ENCODE results near the gene SCAANT1.

Gene SCAANT1

DNA sequence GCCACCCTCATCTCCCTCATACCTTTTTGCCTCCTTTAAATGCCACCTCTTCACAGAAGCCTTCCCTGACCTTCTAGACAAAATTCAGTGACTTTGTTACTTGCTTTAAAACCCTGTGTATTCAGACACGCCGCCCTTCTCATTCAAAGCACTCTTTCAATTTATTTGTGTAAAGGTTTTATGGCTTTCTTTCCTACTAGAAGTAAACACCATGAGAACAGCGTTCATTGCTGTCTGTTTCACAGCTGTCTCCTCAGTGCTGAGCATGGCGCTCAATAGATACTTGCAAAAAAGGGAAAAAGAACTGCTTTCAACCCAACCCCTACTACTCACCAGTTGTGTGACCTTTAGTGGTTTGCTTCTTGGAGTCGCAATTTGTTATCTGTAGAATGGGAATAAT is 31.5 kb downstream of the SCAANT1 start:
- Histone ChIP-seq H3K27me3 (ENCODE audit: low read length) (no peaks in the 10 kb centered on the region), H3K9me3 (ENCODE audit: insufficient read depth, low read length) (no peaks in the 10 kb centered on the region), H3K9me2 (replicated peaks; ENCODE audit: insufficient read depth, low read length) (no peaks in the 10 kb centered on the region), H3K9ac (ENCODE audit: low read length) (no peak overlapping the region), H3K27ac (ENCODE audit: low read depth, low read length) (no peak overlapping the region), H3K4me3 (ENCODE audit: insufficient read depth, low read length, poor library complexity, severe bottlenecking) (no peak overlapping the region), H3K79me2 (ENCODE audit: insufficient read depth, low read length) (peaks cover 93% of the 10 kb centered on the region), H3F3A (ENCODE audit: insufficient read depth) (no peaks in the 10 kb centered on the region), H3K4me2 (ENCODE audit: low read depth, low read length, poor library complexity, severe bottlenecking) (no peak overlapping the region), H4K20me1 (ENCODE audit: low read depth, low read length) (peaks cover 19% of the 10 kb centered on the region), H2AFZ (ENCODE audit: low read depth, low read length, severe bottlenecking) (no peak overlapping the region), H3K36me3 (ENCODE audit: low read length) (no peaks in the 10 kb centered on the region)
- TF ChIP-seq, protein P1, sequence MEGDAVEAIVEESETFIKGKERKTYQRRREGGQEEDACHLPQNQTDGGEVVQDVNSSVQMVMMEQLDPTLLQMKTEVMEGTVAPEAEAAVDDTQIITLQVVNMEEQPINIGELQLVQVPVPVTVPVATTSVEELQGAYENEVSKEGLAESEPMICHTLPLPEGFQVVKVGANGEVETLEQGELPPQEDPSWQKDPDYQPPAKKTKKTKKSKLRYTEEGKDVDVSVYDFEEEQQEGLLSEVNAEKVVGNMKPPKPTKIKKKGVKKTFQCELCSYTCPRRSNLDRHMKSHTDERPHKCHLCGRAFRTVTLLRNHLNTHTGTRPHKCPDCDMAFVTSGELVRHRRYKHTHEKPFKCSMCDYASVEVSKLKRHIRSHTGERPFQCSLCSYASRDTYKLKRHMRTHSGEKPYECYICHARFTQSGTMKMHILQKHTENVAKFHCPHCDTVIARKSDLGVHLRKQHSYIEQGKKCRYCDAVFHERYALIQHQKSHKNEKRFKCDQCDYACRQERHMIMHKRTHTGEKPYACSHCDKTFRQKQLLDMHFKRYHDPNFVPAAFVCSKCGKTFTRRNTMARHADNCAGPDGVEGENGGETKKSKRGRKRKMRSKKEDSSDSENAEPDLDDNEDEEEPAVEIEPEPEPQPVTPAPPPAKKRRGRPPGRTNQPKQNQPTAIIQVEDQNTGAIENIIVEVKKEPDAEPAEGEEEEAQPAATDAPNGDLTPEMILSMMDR (IDR thresholded peaks at IDR 0.05; ENCODE audit: insufficient read depth, low read length, poor library complexity, severe bottlenecking), result no peak
- TF ChIP-seq EZH2phosphoT487 (conservative IDR thresholded peaks at IDR 0.05; ENCODE audit: low read length), result no peak

- Histone ChIP-seq H3K9me2 (replicated peaks; ENCODE audit: insufficient read depth, low read length) (no peaks in the 10 kb centered on the region), H3K9me3 (ENCODE audit: insufficient read depth, low read length) (no peaks in the 10 kb centered on the region), H2AFZ (ENCODE audit: low read depth, low read length, severe bottlenecking) (no peak overlapping the region), H3K9ac (ENCODE audit: low read length) (no peak overlapping the region), H3K79me2 (ENCODE audit: insufficient read depth, low read length) (peaks cover 98% of the 10 kb centered on the region), H3K4me3 (ENCODE audit: insufficient read depth, low read length, poor library complexity, severe bottlenecking) (no peak overlapping the region), H3K4me2 (ENCODE audit: low read depth, low read length, poor library complexity, severe bottlenecking) (no peak overlapping the region), H3K27me3 (ENCODE audit: low read length) (no peaks in the 10 kb centered on the region), H3K27ac (ENCODE audit: low read depth, low read length) (no peak overlapping the region), H3K36me3 (ENCODE audit: low read length) (no peaks in the 10 kb centered on the region), H4K20me1 (ENCODE audit: low read depth, low read length) (peaks cover 20% of the 10 kb centered on the region), H3F3A (ENCODE audit: insufficient read depth) (no peaks in the 10 kb centered on the region)
- TF ChIP-seq, protein P1 (IDR thresholded peaks at IDR 0.05; ENCODE audit: insufficient read depth, low read length, poor library complexity, severe bottlenecking), result no peak
- TF ChIP-seq EZH2phosphoT487 (conservative IDR thresholded peaks at IDR 0.05; ENCODE audit: low read length), result no peak
Observed at GRCh38 chr3:63878394-63879060, 33.7 kb downstream of the SCAANT1 start.

GRCh38 chr3:63877737-63878393 is 34.3 kb downstream of the SCAANT1 start:
- TF ChIP-seq, protein P1 (IDR thresholded peaks at IDR 0.05; ENCODE audit: insufficient read depth, low read length, poor library complexity, severe bottlenecking), result no peak
- no peak for TF ChIP-seq EZH2phosphoT487 (conservative IDR thresholded peaks at IDR 0.05; ENCODE audit: low read length)
- Histone ChIP-seq H3K9ac (ENCODE audit: low read length) (no peak overlapping the region), H3K79me2 (ENCODE audit: insufficient read depth, low read length) (peaks cover 98% of the 10 kb centered on the region), H3K9me3 (ENCODE audit: insufficient read depth, low read length) (no peaks in the 10 kb centered on the region), H3K27me3 (ENCODE audit: low read length) (no peaks in the 10 kb centered on the region), H3K27ac (ENCODE audit: low read depth, low read length) (no peak overlapping the region), H2AFZ (ENCODE audit: low read depth, low read length, severe bottlenecking) (no peak overlapping the region), H4K20me1 (ENCODE audit: low read depth, low read length) (peaks cover 20% of the 10 kb centered on the region), H3K4me3 (ENCODE audit: insufficient read depth, low read length, poor library complexity, severe bottlenecking) (no peak overlapping the region), H3K36me3 (ENCODE audit: low read length) (no peaks in the 10 kb centered on the region), H3K9me2 (replicated peaks; ENCODE audit: insufficient read depth, low read length) (no peaks in the 10 kb centered on the region), H3F3A (ENCODE audit: insufficient read depth) (no peaks in the 10 kb centered on the region), H3K4me2 (ENCODE audit: low read depth, low read length, poor library complexity, severe bottlenecking) (no peak overlapping the region)
